ENCODE results near the gene TTC39C. TPM values are rescaled to one million over a fixed set of nuclear protein-coding genes. Genes with fewer than 3 reads are reported as not detected.

The TTC39C gene
- total and polyA plus RNA-seq, 2 donors (not counting 3 experiments of a cell fraction or from before 2014, with no cell fraction given) = 0.61 to 6.2 TPM

DNA sequence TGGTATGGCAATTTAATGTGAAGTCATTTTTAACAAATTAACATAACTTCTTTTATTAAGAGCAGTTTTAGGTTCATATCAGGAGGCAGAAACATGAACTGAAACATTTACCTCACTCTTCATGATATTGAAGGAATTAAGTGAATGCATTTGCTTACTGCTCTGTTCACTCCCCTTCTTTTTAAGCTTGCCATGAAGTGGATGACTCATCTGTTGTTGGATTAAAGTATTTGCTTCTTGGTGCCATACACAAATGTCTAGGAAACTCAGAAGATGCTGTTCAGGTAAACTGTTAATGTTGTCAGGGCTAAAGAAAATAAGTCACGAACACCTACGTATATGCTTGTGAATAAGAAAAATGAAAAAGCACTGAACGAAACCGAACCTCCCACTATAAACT lies 114.1 kb downstream of the TTC39C start:
- H3K9me1 ChIP-seq (replicated peaks; ENCODE audit: control insufficient read depth, extremely low read depth, insufficient read depth, low read length) = no peaks in the 10 kb centered on the region
- H3K9me3 ChIP-seq (replicated peaks; ENCODE audit: control insufficient read depth, insufficient read depth, low read length) = no peaks in the 10 kb centered on the region
- no peak overlapping the region for H3K27ac ChIP-seq (ENCODE audit: insufficient read depth, low read depth, low read length)
- no peak for TF ChIP-seq POLR2AphosphoS5 (IDR thresholded peaks at IDR 0.05; ENCODE audit: insufficient read depth, low read depth, low read length)
- TF ChIP-seq EZH2 (IDR thresholded peaks at IDR 0.05; ENCODE audit: borderline replicate concordance, low read depth, low read length, severe bottlenecking) = no peak
- TF ChIP-seq, protein P1, sequence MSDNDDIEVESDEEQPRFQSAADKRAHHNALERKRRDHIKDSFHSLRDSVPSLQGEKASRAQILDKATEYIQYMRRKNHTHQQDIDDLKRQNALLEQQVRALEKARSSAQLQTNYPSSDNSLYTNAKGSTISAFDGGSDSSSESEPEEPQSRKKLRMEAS (IDR thresholded peaks at IDR 0.05; ENCODE audit: insufficient read depth, insufficient read length) = no peak
- TF ChIP-seq MYC (IDR thresholded peaks at IDR 0.05; ENCODE audit: low read depth, low read length) = no peak
- no peak for TF ChIP-seq POLR2A (IDR thresholded peaks at IDR 0.05; ENCODE audit: low read depth, low read length)
- TF ChIP-seq, protein P2, sequence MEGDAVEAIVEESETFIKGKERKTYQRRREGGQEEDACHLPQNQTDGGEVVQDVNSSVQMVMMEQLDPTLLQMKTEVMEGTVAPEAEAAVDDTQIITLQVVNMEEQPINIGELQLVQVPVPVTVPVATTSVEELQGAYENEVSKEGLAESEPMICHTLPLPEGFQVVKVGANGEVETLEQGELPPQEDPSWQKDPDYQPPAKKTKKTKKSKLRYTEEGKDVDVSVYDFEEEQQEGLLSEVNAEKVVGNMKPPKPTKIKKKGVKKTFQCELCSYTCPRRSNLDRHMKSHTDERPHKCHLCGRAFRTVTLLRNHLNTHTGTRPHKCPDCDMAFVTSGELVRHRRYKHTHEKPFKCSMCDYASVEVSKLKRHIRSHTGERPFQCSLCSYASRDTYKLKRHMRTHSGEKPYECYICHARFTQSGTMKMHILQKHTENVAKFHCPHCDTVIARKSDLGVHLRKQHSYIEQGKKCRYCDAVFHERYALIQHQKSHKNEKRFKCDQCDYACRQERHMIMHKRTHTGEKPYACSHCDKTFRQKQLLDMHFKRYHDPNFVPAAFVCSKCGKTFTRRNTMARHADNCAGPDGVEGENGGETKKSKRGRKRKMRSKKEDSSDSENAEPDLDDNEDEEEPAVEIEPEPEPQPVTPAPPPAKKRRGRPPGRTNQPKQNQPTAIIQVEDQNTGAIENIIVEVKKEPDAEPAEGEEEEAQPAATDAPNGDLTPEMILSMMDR (IDR thresholded peaks at IDR 0.05; ENCODE audit: extremely low read depth in 1 of 2, insufficient read depth in 1 of 2, low read depth in 1 of 2, low read length in 2 of 2) = no peak
- TF ChIP-seq FOS (IDR thresholded peaks at IDR 0.05; ENCODE audit: borderline replicate concordance, insufficient read depth, low read length) = no peak
- TF ChIP-seq JUN (IDR thresholded peaks at IDR 0.05; ENCODE audit: borderline replicate concordance, insufficient read depth, insufficient read length, low read depth) = no peak
- TF ChIP-seq GATA2 (IDR thresholded peaks at IDR 0.05; ENCODE audit: insufficient read depth, insufficient read length, low read depth, low read length) = no peak
- ChIA-PET CTCF (no interaction called here), POLR2A (interaction anchor here (1.7 kb wide), 1 partner anchor 10 kb away, joined by 4 read pairs; the partner anchor contains the start of gene CABYR)
- dilution Hi-C loops (cut with MboI; ENCODE audit: extremely low pct_ligation_motif_present, low sequenced_read_pairs) = no loop called here
- no peak overlapping the region for H3K9ac ChIP-seq (replicated peaks; ENCODE audit: extremely low read depth, insufficient read depth, low read length)
- H4K20me1 ChIP-seq (replicated peaks; ENCODE audit: control insufficient read depth, extremely low read depth, insufficient read depth, low read length) = no peaks in the 10 kb centered on the region
- no peak overlapping the region for H2AFZ ChIP-seq (ENCODE audit: low read depth, low read length)
- no peak for DNase-seq (ENCODE audit: low read depth, low spot score)
- H3K4me3 ChIP-seq (replicated peaks in 1 of 3; ENCODE audit: insufficient read depth in 1 of 3, low read depth in 1 of 3, low read length in 3 of 3) = no peak overlapping the region
- no peak overlapping the region for H3K4me2 ChIP-seq (ENCODE audit: insufficient read depth, low read length)
- no peaks in the 10 kb centered on the region for H3K79me2 ChIP-seq (ENCODE audit: control insufficient read depth, insufficient read depth, low read length)
- H3K27me3 ChIP-seq (ENCODE audit: control insufficient read depth in 2 of 2, insufficient read depth in 2 of 2, low read length in 2 of 2) = no peaks in the 10 kb centered on the region
- no peaks in the 10 kb centered on the region for H3K36me3 ChIP-seq (ENCODE audit: control insufficient read depth in 2 of 2, extremely low read depth in 1 of 2, insufficient read depth in 2 of 2, low read length in 2 of 2)
- intact Hi-C loops (cut with micrococcal nuclease) = no loop called here
- peak; percentile 4 for FAIRE-seq
- no TSS peak for BruUV-seq (replicated peaks)
- H3K4me1 ChIP-seq (ENCODE audit: control insufficient read depth, extremely low read depth, insufficient read depth, low read length) = no peaks in the 10 kb centered on the region
